H9 (cell line): ENCODE data around the gene SSTR5. TPM values are rescaled to one million over a fixed set of nuclear protein-coding genes. Genes with fewer than 3 reads are reported as not detected.

Source experiments
- DNase-seq: peaks from one replicate; pipeline ENCODE4 v3.0.0-alpha.2; 2017
- H2AFZ ChIP-seq: one replicate; pipeline ENCODE4 v1.6.1; 2013; ENCODE audit warnings: mild to moderate bottlenecking, low read length, control low read depth, moderate library complexity
- H2AK5ac ChIP-seq: 2 replicates; pipeline ENCODE4 v1.6.1; 2013; ENCODE audit warnings: low read length, control low read depth, mixed read lengths; ENCODE audit not compliant: insufficient read length
- H2BK120ac ChIP-seq: one replicate; pipeline ENCODE4 v1.6.1; 2013; ENCODE audit warnings: low read depth, mild to moderate bottlenecking, low read length, control low read depth, inconsistent platforms; ENCODE audit not compliant: poor library complexity, severe bottlenecking
- H2BK12ac ChIP-seq: 2 replicates; pipeline ENCODE4 v1.6.1; 2013; ENCODE audit warnings: low read length, control low read depth, mixed read lengths, low read depth; ENCODE audit not compliant: insufficient read length
- H2BK15ac ChIP-seq: 2 replicates; pipeline ENCODE4 v1.6.1; 2013; ENCODE audit warnings: low read depth, low read length, control low read depth
- H2BK20ac ChIP-seq: one replicate; pipeline ENCODE4 v1.6.1; 2013; ENCODE audit warnings: low read depth, mild to moderate bottlenecking, low read length, control low read depth, inconsistent platforms; ENCODE audit not compliant: poor library complexity, severe bottlenecking
- H2BK5ac ChIP-seq: 2 replicates; pipeline ENCODE4 v1.6.1; 2013; ENCODE audit warnings: low read length, control low read depth, mixed read lengths; ENCODE audit not compliant: insufficient read length
- H3K14ac ChIP-seq: 2 replicates; pipeline ENCODE4 v1.6.1; 2013; ENCODE audit warnings: low read length, control low read depth; ENCODE audit not compliant: insufficient read depth
- H3K18ac ChIP-seq: 2 replicates; pipeline ENCODE4 v1.6.1; 2013; ENCODE audit warnings: low read depth, mild to moderate bottlenecking, mixed read lengths, low read length, control low read depth; ENCODE audit not compliant: insufficient read length
- H3K23ac ChIP-seq: 2 replicates; pipeline ENCODE4 v1.6.1; 2013; ENCODE audit warnings: low read length, control low read depth, mixed read lengths, low read depth; ENCODE audit not compliant: insufficient read length
- H3K23me2 ChIP-seq: 2 replicates; pipeline ENCODE4 v1.6.1; 2013; ENCODE audit warnings: low read depth, mild to moderate bottlenecking, mixed read lengths, low read length, control low read depth; ENCODE audit not compliant: insufficient read length, poor library complexity, severe bottlenecking
- H3K27ac ChIP-seq: 2 replicates; pipeline ENCODE4 v1.5.1; 2013; ENCODE audit warnings: low read length, control low read depth, mixed read lengths, low read depth; ENCODE audit not compliant: insufficient read length
- H3K27me3 ChIP-seq: 2 replicates; pipeline ENCODE4 v1.6.1; 2013; ENCODE audit warnings: low read length, control low read depth, inconsistent platforms; ENCODE audit not compliant: insufficient read depth
- H3K4ac ChIP-seq: 2 replicates; pipeline ENCODE4 v1.6.1; 2013; ENCODE audit warnings: low read depth, mild to moderate bottlenecking, control low read depth, inconsistent platforms, low read length, moderate library complexity
- H3K4me1 ChIP-seq: 2 replicates; pipeline ENCODE4 v1.6.1; 2013; ENCODE audit warnings: low read length, control low read depth, inconsistent platforms; ENCODE audit not compliant: insufficient read depth
- H3K4me2 ChIP-seq: 2 replicates; pipeline ENCODE4 v1.6.1; 2013; ENCODE audit warnings: low read length, control low read depth, mixed read lengths; ENCODE audit not compliant: insufficient read length, insufficient read depth
- H3K56ac ChIP-seq: 2 replicates; pipeline ENCODE4 v1.6.1; 2013; ENCODE audit warnings: low read depth, mild to moderate bottlenecking, mixed read lengths, low read length, control low read depth; ENCODE audit not compliant: insufficient read length
- H3K79me1 ChIP-seq: 2 replicates; pipeline ENCODE4 v1.6.1; 2013; ENCODE audit warnings: low read depth, mild to moderate bottlenecking, moderate library complexity, low read length, control low read depth, inconsistent platforms; ENCODE audit not compliant: insufficient read depth, poor library complexity, severe bottlenecking
- H3K79me2 ChIP-seq: 2 replicates; pipeline ENCODE4 v1.6.1; 2013; ENCODE audit warnings: low read length, control low read depth, inconsistent platforms; ENCODE audit not compliant: insufficient read depth
- H3K9ac ChIP-seq: 2 replicates; pipeline ENCODE4 v1.6.1; 2013; ENCODE audit warnings: low read length, control low read depth, mixed read lengths; ENCODE audit not compliant: insufficient read length; ENCODE audit errors: extremely low read depth
- H3K9me3 ChIP-seq: one replicate; pipeline ENCODE4 v1.6.1; 2013; ENCODE audit warnings: low read depth, low read length, inconsistent platforms; ENCODE audit not compliant: control insufficient read depth
- H3T11ph ChIP-seq: one replicate; pipeline ENCODE4 v1.6.1; 2013; ENCODE audit warnings: mild to moderate bottlenecking, low read length, control low read depth, inconsistent platforms
- H4K20me1 ChIP-seq: one replicate; pipeline ENCODE4 v1.6.1; 2013; ENCODE audit not compliant: control insufficient read depth, insufficient read length, insufficient read depth
- H4K5ac ChIP-seq: 2 replicates; pipeline ENCODE4 v1.6.1; 2013; ENCODE audit warnings: low read depth, mild to moderate bottlenecking, mixed read lengths, low read length, control low read depth; ENCODE audit not compliant: insufficient read length
- H4K8ac ChIP-seq: replicated peaks from 2 replicates; pipeline ENCODE4 v1.6.1; 2013; ENCODE audit warnings: low read length, control low read depth, mixed read lengths, low read depth; ENCODE audit not compliant: insufficient read length
- H4K91ac ChIP-seq: 2 replicates; pipeline ENCODE4 v1.6.1; 2013; ENCODE audit warnings: low read depth, mild to moderate bottlenecking, moderate library complexity, mixed read lengths, low read length, control low read depth; ENCODE audit not compliant: insufficient read length
- H3K27ac Mint-ChIP-seq, 3 experiments: 2 replicates in 2 of 3; 3 replicates in 1 of 3; pipeline ENCODE4 v1.8.0; 2020 to 2021; ENCODE audit warnings: mixed read lengths in 3 of 3, mild to moderate bottlenecking in 1 of 3, moderate library complexity in 1 of 3
- H3K27me3 Mint-ChIP-seq: 2 replicates; pipeline ENCODE4 v1.8.0; 2021; ENCODE audit warnings: low read depth, mild to moderate bottlenecking, moderate library complexity, mixed read lengths
- H3K36me3 Mint-ChIP-seq, 3 experiments: 2 replicates in 2 of 3; 3 replicates in 1 of 3; pipeline ENCODE4 v1.8.0; 2020 to 2021; ENCODE audit warnings: low read depth in 3 of 3, mixed read lengths in 3 of 3; ENCODE audit not compliant: insufficient read depth in 1 of 3
- H3K4me1 Mint-ChIP-seq, 2 experiments: 2 replicates each; pipeline ENCODE4 v1.8.0; 2020; ENCODE audit warnings: mixed read lengths in 2 of 2
- H3K4me3 Mint-ChIP-seq, 2 experiments: 2 replicates in 1 of 2; 3 replicates in 1 of 2; pipeline ENCODE4 v1.8.0; 2020 to 2021; ENCODE audit warnings: mild to moderate bottlenecking in 2 of 2, mixed read lengths in 2 of 2, moderate library complexity in 1 of 2
- H3K9me3 Mint-ChIP-seq, 2 experiments: 2 replicates in 1 of 2; 3 replicates in 1 of 2; pipeline ENCODE4 v1.8.0; 2020; ENCODE audit warnings: mild to moderate bottlenecking in 2 of 2, mixed read lengths in 2 of 2, moderate library complexity in 1 of 2
- CTCF ChIP-seq: fragments of 200-600 bp; sonication (generic); conservative IDR thresholded peaks from 3 replicates; pipeline ENCODE4 v1.8.0; 2021; ENCODE audit warnings: antibody characterized with exemption, mild to moderate bottlenecking
- WGBS: extraction: QIAGEN DNeasy Blood & Tissue Kit; methylation state at CpG from one replicate; pipeline ENCODE4 v1.1.7; 2013; ENCODE audit warnings: missing lambda C conversion rate, low lambda C conversion rate, mixed read lengths; ENCODE audit not compliant: insufficient read length; ENCODE audit errors: extremely low coverage; 5-methylcytosine and 5-hydroxymethylcytosine counted together
- total RNA-seq: library from RNA; stranded (reverse); gene quantifications from 2 replicates; pipeline ENCODE4 v1.2.1, GENCODE V29; 2021

Gene SSTR5
- total RNA-seq, 1 experiment from 2014 or later, result 0.22 TPM

GRCh38 chr16:1044460-1045309 lies 27.9 kb upstream of the SSTR5 start:
- H2BK5ac ChIP-seq, result no peak overlapping the region
- no peak overlapping the region for H3K23ac ChIP-seq
- H3K9me3 ChIP-seq, result no peaks in the 10 kb centered on the region
- H4K5ac ChIP-seq, result no peak overlapping the region
- Mint-ChIP-seq H3K4me3 (no peak overlapping the region), H3K27ac (no peak overlapping the region), H3K27me3 (peaks cover 7% of the 10 kb centered on the region), H3K36me3 (0 out of 7 replicates have a peak, but pooled peaks cover 0 to 11% (median 0%) of the 10 kb centered on the region in 3 experiments), H3K4me1 (0 out of 4 replicates have a peak, but pooled peaks cover 0 to 2% of the 10 kb centered on the region in 2 experiments), H3K9me3 (peaks cover 10 to 11% of the 10 kb centered on the region in 2 experiments; a peak in 4 of 5 replicates)
- no peak overlapping the region for H2BK12ac ChIP-seq
- no peak overlapping the region for H4K8ac ChIP-seq
- no peak overlapping the region for H2BK120ac ChIP-seq
- no peak overlapping the region for H3K56ac ChIP-seq
- no peak for DNase-seq
- no peak overlapping the region for H2AK5ac ChIP-seq
- H2AFZ ChIP-seq, result no peak overlapping the region
- H3K4ac ChIP-seq, result no peak overlapping the region
- H3K14ac ChIP-seq, result no peak overlapping the region
- H3K23me2 ChIP-seq, result peaks cover 7% of the 10 kb centered on the region
- H4K91ac ChIP-seq, result no peak overlapping the region
- H3K79me2 ChIP-seq, result no peaks in the 10 kb centered on the region
- no peak overlapping the region for H3K9ac ChIP-seq
- no peak overlapping the region for H3K27ac ChIP-seq
- no CpG with 5 or more reads among the region's 43 CpGs for WGBS
- TF ChIP-seq CTCF, result no peak
- H2BK20ac ChIP-seq, result no peak overlapping the region
- H3K4me2 ChIP-seq, result no peak overlapping the region
- H3K27me3 ChIP-seq, result no peaks in the 10 kb centered on the region
- no peaks in the 10 kb centered on the region for H3K79me1 ChIP-seq
- peak overlapping the region; percentile 24 for H3K18ac ChIP-seq
- H2BK15ac ChIP-seq, result no peak overlapping the region
- H3T11ph ChIP-seq, result no peak overlapping the region
- H4K20me1 ChIP-seq, result no peaks in the 10 kb centered on the region
- no peaks in the 10 kb centered on the region for H3K4me1 ChIP-seq
